IPS DF 6.9 (cell line): ENCODE data around the gene SLAIN1.

ENCODE experiments used
- DNase-seq: peaks from one replicate; pipeline ENCODE4 v3.0.0-alpha.2; 2013; ENCODE audit warnings: low read depth, low spot score
- H3K27ac ChIP-seq: one replicate; pipeline ENCODE4 v1.5.1; 2013; ENCODE audit warnings: low read length, control low read depth
- H3K27me3 ChIP-seq: 2 replicates; pipeline ENCODE4 v1.6.1; 2013; ENCODE audit warnings: mild to moderate bottlenecking, low read length; ENCODE audit not compliant: control insufficient read depth, insufficient read depth
- H3K36me3 ChIP-seq: 2 replicates; pipeline ENCODE4 v1.6.1; 2013; ENCODE audit warnings: low read length; ENCODE audit not compliant: control insufficient read depth, insufficient read depth
- H3K4me1 ChIP-seq: 2 replicates; pipeline ENCODE4 v1.6.1; 2013; ENCODE audit warnings: low read length; ENCODE audit not compliant: control insufficient read depth, insufficient read depth
- H3K4me3 ChIP-seq: 2 replicates; pipeline ENCODE4 v1.5.1; 2013; ENCODE audit warnings: mild to moderate bottlenecking, low read length
- H3K9me3 ChIP-seq: 2 replicates; pipeline ENCODE4 v1.6.1; 2013; ENCODE audit warnings: low read length, inconsistent platforms; ENCODE audit not compliant: control insufficient read depth, insufficient read depth
- WGBS: extraction: QIAGEN DNeasy Blood & Tissue Kit; methylation state at CpG from one replicate; pipeline ENCODE4 v1.1.7; 2013; ENCODE audit warnings: mixed read lengths, missing lambda C conversion rate; ENCODE audit not compliant: insufficient read length, insufficient coverage; 5-methylcytosine and 5-hydroxymethylcytosine counted together

Gene SLAIN1

DNA sequence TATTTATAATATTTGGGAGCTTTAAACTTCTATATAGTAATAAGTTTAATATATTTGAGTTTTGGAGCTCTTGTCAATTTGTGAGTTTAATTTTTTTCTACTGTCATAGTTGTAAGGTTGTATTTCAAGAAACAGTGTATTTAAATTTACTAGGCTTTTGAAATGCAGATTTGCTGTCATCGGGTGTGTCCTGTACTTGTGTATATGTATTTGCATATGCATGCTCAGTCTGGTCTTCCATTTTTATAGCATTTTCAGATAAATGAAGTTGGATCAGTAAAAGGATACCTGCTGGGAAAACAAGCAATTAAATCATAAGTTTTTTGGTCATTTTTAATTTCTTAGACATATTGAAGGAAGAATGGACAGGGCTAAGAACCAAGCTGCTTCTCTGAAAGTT is 33.1 kb downstream of the SLAIN1 start:
- no peaks in the 10 kb centered on the region for H3K27me3 ChIP-seq
- H3K36me3 ChIP-seq = no peaks in the 10 kb centered on the region
- WGBS = no CpG with 5 or more reads among the region's 1 CpG
- no peaks in the 10 kb centered on the region for H3K9me3 ChIP-seq
- H3K27ac ChIP-seq = no peak overlapping the region
- DNase-seq = no peak
- H3K4me3 ChIP-seq = no peak overlapping the region
- peaks cover 1% of the 10 kb centered on the region for H3K4me1 ChIP-seq

DNA sequence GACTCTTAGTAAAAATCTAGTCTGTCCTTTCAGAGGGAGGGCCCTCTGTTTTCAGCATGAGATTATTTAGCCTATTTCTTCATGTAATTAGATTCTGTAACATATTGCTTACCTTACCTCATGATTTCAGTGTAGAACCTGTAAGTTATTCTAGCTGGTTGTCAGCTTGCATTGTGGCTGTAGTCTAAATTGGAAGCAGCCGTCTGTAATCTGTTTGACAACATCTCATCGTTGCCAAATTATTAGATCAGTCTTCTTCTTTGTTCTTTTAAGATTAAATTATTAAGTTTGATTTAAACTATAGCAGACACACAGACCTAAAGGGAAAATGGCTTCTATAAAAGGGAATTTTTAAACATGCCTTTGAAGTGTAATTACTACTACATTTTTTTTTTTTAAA is 34.8 kb downstream of the SLAIN1 start:
- H3K27me3 ChIP-seq = no peaks in the 10 kb centered on the region
- no peaks in the 10 kb centered on the region for H3K36me3 ChIP-seq
- DNase-seq = no peak
- H3K4me1 ChIP-seq = no peaks in the 10 kb centered on the region; the same call in 1 of the 2 replicates
- no peaks in the 10 kb centered on the region for H3K9me3 ChIP-seq
- no peak overlapping the region for H3K27ac ChIP-seq
- WGBS = no CpG with 5 or more reads among the region's 2 CpGs
- no peak overlapping the region for H3K4me3 ChIP-seq

DNA sequence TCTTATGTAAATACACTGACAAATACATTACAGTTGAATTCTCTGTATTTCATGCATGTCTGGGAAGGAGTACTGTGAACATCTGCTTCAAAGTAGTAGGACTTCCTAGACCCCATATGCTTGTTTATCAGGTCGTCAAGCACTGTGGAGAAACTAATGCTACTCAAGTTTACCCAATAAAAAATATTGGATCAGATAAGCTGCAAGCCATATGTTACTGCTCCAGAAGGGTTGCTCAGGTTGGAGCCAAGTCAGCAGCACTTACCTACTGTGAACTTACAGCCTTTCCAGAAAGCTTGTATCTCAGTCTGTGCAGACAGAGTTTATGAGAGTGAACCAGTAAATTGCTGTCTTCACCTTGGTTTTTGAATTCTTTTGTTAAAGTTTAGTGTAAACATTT is 36.2 kb downstream of the SLAIN1 start:
- Histone ChIP-seq H3K4me1 (no peaks in the 10 kb centered on the region; the same call in 1 of the 2 replicates), H3K27ac (no peak overlapping the region), H3K4me3 (no peak overlapping the region), H3K27me3 (no peaks in the 10 kb centered on the region), H3K36me3 (no peaks in the 10 kb centered on the region), H3K9me3 (no peaks in the 10 kb centered on the region)
- no CpG with 5 or more reads among the region's 1 CpG for WGBS
- no peak for DNase-seq

- Histone ChIP-seq H3K4me3 (no peak overlapping the region), H3K9me3 (no peaks in the 10 kb centered on the region), H3K27me3 (no peaks in the 10 kb centered on the region), H3K4me1 (no peaks in the 10 kb centered on the region), H3K27ac (no peak overlapping the region), H3K36me3 (no peaks in the 10 kb centered on the region)
- no CpG with 5 or more reads among the region's 2 CpGs for WGBS
- DNase-seq = no peak
These were observed 40.2 kb downstream of the SLAIN1 start for GRCh38 chr13:77737583-77738200.

DNA sequence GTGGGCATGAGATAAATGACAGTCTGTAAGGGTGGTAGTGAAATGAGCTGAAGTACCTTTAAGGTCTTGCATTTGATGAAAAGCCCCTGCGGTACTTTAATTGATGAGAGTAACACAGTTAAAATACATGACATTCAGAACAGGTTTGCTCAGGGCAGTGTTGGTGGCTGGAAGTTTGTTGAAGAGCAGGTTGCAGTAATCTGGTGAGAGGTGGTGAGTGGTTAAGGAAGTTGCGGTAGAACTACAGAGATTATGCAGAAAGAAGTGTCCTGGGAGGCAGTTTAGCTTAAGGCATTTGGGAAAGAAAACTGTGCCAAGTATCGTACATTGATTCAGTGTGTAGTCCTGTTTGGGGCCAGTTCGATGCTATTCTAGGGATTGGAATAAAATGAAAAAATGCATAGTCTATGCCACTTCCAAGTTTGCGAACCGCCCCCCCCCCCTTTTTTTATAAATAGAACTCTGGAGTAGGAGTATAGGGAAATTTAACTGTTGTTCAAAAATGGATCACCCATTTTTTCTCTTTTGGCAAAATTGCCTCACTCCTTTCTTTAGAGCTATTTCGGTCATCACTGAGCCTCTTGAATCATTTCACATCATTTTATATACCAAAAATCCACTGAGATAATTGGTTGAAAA is 42.7 kb downstream of the SLAIN1 start:
- no CpG with 5 or more reads among the region's 7 CpGs for WGBS
- H3K4me1 ChIP-seq = no peaks in the 10 kb centered on the region
- no peak for DNase-seq

DNA sequence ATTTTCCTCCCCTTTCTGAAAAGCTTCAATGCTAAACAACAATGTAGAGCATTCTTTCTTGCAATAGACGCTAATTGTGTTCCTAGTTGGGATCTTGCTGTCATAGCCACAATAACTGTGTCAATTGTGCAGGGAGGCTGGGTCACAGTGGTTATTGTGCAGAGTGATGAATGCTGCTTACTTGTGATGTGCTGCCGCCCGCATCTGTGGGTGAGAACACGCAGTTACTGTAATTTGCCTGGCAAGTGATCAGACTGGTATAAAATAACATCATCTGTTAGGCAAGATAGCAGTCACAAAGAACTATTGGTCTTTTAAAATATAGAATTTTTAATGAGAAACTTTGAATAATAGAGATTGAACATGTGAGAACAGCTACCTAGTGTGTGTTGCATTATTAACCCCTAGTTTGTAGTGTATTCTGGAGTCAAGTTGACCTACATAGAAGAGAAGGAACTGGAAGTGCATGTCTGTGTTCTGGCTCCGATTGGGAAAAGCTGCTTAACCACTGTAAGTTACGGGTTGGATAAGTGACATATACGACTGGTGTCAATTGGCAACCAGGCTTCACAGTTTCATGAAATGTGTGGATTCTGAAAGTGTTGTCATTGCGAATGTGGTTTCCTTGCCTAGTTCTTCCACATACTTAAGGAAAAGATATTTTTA is 43.6 kb downstream of the SLAIN1 start:
- H3K9me3 ChIP-seq = no peaks in the 10 kb centered on the region
- no CpG with 5 or more reads among the region's 8 CpGs for WGBS
- H3K4me1 ChIP-seq = no peaks in the 10 kb centered on the region
- DNase-seq = no peak
- no peaks in the 10 kb centered on the region for H3K27me3 ChIP-seq
- H3K36me3 ChIP-seq = no peaks in the 10 kb centered on the region; the same call in 1 of the 2 replicates
- no peak overlapping the region for H3K27ac ChIP-seq
- H3K4me3 ChIP-seq = no peak overlapping the region

More for the DNA sequence above, 42.7 kb downstream of the SLAIN1 start:
- H3K27me3 ChIP-seq = no peaks in the 10 kb centered on the region
- H3K27ac ChIP-seq = no peak overlapping the region
- no peak overlapping the region for H3K4me3 ChIP-seq
- H3K36me3 ChIP-seq = no peaks in the 10 kb centered on the region; the same call in 1 of the 2 replicates
- H3K9me3 ChIP-seq = no peaks in the 10 kb centered on the region

- Histone ChIP-seq H3K9me3 (no peaks in the 10 kb centered on the region), H3K36me3 (no peaks in the 10 kb centered on the region; the same call in 1 of the 2 replicates), H3K4me3 (no peak overlapping the region), H3K4me1 (no peaks in the 10 kb centered on the region), H3K27me3 (no peaks in the 10 kb centered on the region), H3K27ac (no peak overlapping the region)
- WGBS = 100% methylated on average over 1 of the region's 1 CpG
- DNase-seq = no peak
These were observed 44.1 kb downstream of the SLAIN1 start for GRCh38 chr13:77741597-77741972.

DNA sequence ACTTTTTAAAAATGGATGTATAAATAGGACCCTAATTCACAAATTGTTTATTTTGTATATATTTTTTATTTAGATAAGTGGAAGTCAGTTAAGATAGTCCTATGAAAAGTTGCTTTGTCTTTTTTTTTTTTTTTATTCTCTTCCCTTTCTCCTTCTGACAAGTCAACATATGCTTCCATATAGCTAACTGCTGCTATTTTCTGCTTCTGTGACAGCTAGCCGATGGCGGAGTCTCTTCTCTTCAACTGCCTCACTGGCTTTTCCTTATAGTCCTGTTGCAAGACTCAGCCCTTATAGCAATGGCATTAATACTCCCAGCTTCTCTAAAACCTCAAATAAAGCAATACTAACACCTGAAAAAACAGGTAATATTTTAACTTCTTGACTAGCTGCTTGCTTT is 45.3 kb downstream of the SLAIN1 start:
- no CpG with 5 or more reads among the region's 2 CpGs for WGBS
- no peak overlapping the region for H3K27ac ChIP-seq
- H3K4me1 ChIP-seq = no peaks in the 10 kb centered on the region
- no peaks in the 10 kb centered on the region for H3K27me3 ChIP-seq
- H3K4me3 ChIP-seq = no peak overlapping the region
- peaks cover 4% of the 10 kb centered on the region; the same call in 1 of the 2 replicates for H3K36me3 ChIP-seq
- DNase-seq = no peak
- no peaks in the 10 kb centered on the region for H3K9me3 ChIP-seq

- no peak for DNase-seq
- no CpG with 5 or more reads among the region's 1 CpG for WGBS
- no peak overlapping the region for H3K27ac ChIP-seq
- H3K9me3 ChIP-seq = no peaks in the 10 kb centered on the region
- H3K4me3 ChIP-seq = no peak overlapping the region
- no peaks in the 10 kb centered on the region for H3K4me1 ChIP-seq
- H3K27me3 ChIP-seq = no peaks in the 10 kb centered on the region
- peaks cover 4% of the 10 kb centered on the region; the same call in 1 of the 2 replicates for H3K36me3 ChIP-seq
These were observed 48.3 kb downstream of the SLAIN1 start for GRCh38 chr13:77745784-77746183.

GRCh38 chr13:77749344-77749880 is 51.9 kb downstream of the SLAIN1 start:
- Histone ChIP-seq H3K36me3 (peaks cover 4% of the 10 kb centered on the region; the same call in 1 of the 2 replicates), H3K4me3 (no peak overlapping the region)
- DNase-seq = no peak

More at GRCh38 chr13:77749344-77749880, 51.9 kb downstream of the SLAIN1 start:
- no peaks in the 10 kb centered on the region for H3K9me3 ChIP-seq
- WGBS = no CpG with 5 or more reads among the region's 2 CpGs
- H3K27me3 ChIP-seq = no peaks in the 10 kb centered on the region
- no peaks in the 10 kb centered on the region for H3K4me1 ChIP-seq
- H3K27ac ChIP-seq = no peak overlapping the region
